ENCODE results near the gene ARHGAP30. TPM values are rescaled to one million over a fixed set of nuclear protein-coding genes. Genes with fewer than 3 reads are reported as not detected.

The ARHGAP30 gene
- total RNA-seq, 2 donors from 2014 or later = 1.4 to 4.6 TPM

- Histone ChIP-seq H3K27ac (peak overlapping the region; percentile 35 to 39), H3K27me3 (no peaks in the 10 kb centered on the region), H3K4me3 (no peak overlapping the region), H3K4me1 (no peaks in the 10 kb centered on the region), H3K9me3 (no peaks in the 10 kb centered on the region), H3K36me3 (no peaks in the 10 kb centered on the region)
- no peak for DNase-seq (ENCODE audit: low spot score)
- no peak for TF ChIP-seq CTCF (IDR thresholded peaks at IDR 0.05)
Measured at GRCh38 chr1:161083748-161084596, 14.3 kb upstream of the ARHGAP30 start.

DNA sequence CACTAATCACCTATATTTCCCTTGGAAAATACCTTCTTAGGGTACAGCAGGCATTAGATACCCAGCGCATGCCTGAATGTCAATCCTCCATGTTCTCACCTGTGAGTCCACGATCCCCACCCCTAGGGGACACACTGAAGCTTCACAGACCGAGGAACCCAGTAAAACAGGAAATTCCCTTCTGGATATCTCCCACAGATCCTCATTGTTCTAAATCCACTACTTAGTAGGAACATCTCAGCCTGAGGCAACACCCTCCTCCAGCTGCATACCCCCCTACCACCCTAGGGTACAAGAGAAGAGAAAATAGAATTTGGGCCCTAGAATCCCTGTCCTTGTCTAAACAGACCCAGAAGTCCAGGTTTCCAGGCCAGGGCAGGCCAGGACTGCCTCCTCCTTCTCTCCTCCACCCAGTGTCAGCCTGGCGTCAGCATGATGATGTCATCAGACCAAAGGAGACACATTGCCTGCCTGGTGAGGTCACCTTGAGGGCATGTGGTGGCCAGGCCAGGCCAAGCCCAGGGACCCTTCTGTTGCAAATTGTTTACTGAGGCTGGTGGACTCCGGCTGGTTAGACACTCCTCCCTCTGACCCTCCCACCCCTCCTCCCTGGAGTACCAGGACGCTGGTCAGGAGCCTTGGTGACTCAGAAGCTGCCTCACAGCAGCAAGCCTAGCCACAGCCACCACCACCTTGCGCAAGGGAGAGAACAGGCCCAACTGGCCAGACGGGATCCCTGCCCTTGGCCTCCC, 13.5 kb upstream of the ARHGAP30 start:
- no peaks in the 10 kb centered on the region for H3K9me3 ChIP-seq
- peak; percentile 95 for DNase-seq (ENCODE audit: low spot score)
- no peak overlapping the region for H3K4me3 ChIP-seq
- peak overlapping the region; percentile 37 to 39 for H3K27ac ChIP-seq
- no peak for TF ChIP-seq CTCF (IDR thresholded peaks at IDR 0.05)
- H3K4me1 ChIP-seq = no peaks in the 10 kb centered on the region
- H3K27me3 ChIP-seq = no peaks in the 10 kb centered on the region
- H3K36me3 ChIP-seq = no peaks in the 10 kb centered on the region

DNA sequence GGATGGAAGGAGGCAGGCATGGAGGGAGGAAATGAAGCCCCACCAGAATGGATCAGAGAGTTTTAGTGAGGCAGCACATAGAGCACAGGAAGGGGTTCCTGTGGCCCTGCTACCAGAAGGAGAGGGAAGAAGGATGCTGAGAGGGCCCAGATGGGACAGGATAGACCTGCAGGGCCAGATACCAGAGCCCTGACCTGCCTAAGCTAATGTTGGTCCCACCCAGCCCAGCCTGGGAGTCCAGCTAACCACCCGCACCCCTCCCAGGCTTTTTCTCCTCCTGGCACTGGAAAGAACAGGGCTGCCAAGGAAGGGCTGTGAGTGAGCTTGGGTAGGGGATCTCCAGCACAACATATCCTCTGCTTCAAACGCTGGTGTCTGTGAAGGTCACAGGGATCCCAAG, 12.8 kb upstream of the ARHGAP30 start:
- H3K9me3 ChIP-seq = no peaks in the 10 kb centered on the region
- no peaks in the 10 kb centered on the region for H3K27me3 ChIP-seq
- no peak for DNase-seq (ENCODE audit: low spot score)
- no peaks in the 10 kb centered on the region for H3K4me1 ChIP-seq
- no peak for TF ChIP-seq CTCF (IDR thresholded peaks at IDR 0.05)
- peak overlapping the region in 1 of 2 donors; percentile 37 for H3K27ac ChIP-seq
- no peaks in the 10 kb centered on the region for H3K36me3 ChIP-seq
- H3K4me3 ChIP-seq = no peak overlapping the region

- Histone ChIP-seq H3K9me3 (no peaks in the 10 kb centered on the region), H3K27ac (no peak overlapping the region), H3K27me3 (no peaks in the 10 kb centered on the region), H3K4me3 (no peak overlapping the region), H3K4me1 (no peaks in the 10 kb centered on the region), H3K36me3 (no peaks in the 10 kb centered on the region)
- DNase-seq (ENCODE audit: low spot score) = no peak
- TF ChIP-seq CTCF (IDR thresholded peaks at IDR 0.05) = no peak
Measured at GRCh38 chr1:161081519-161081918, 11.8 kb upstream of the ARHGAP30 start.

DNA sequence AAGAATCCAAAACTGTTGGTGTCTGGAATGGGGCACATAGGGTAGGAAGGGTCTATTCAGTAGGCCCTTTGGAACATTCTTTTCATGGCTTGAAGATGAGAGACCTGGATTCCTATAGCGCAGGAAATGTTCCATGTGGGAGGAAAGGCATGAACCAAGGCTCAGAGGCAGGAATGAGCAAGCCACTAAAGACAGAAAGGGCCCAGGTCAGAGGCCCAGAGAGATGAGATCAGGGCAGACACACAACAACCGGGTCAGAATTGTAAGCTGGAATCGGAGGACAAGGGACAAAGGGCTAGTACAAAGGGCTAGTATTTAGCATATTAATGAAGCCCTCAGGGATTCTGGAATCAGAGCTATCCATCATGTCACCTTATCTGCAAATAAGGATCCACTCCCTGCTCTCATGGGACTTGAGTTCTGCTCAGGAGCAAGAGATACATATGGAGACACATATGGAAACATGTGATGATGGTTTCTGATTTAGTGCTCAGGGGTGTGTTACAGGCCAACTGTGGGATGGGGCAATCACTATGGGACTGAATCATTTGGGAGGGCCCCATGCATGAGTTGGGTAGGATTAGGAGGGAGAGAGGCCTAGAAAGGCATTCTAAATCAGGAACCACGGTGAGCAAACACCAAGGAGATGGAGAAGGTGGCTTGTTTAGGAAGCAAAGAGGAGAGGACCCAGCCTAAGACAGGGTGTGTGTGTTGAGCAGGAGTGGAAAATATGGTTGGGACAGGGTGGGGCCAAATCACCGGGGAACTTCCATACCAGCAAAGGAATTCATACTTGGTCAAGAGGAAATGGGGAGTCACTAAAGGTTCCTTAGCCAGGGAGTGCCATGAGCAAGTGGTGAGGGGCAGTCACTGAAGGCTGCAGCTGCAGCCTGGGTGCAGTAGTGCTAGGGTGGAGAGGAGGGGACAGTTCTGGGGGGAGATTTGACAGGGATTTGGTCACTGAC, 11.0 kb upstream of the ARHGAP30 start:
- Histone ChIP-seq H3K27me3 (no peaks in the 10 kb centered on the region), H3K27ac (no peak overlapping the region), H3K4me1 (no peaks in the 10 kb centered on the region), H3K36me3 (no peaks in the 10 kb centered on the region), H3K4me3 (no peak overlapping the region), H3K9me3 (no peaks in the 10 kb centered on the region)
- DNase-seq (ENCODE audit: low spot score) = no peak
- TF ChIP-seq CTCF (IDR thresholded peaks at IDR 0.05) = no peak

Measured in right atrium auricular region (tissue), 2 donors.